GM19328 (cell line): ENCODE measurements around the gene ZBTB7C.

ENCODE experiments used
- ATAC-seq: cut with Tn5 transposase; IDR thresholded peaks from one replicate; pipeline ENCODE4 v1.9.1; 2021; ENCODE audit warnings: mild to moderate bottlenecking, moderate library complexity; ENCODE audit not compliant: unreplicated experiment

ZBTB7C gene

DNA sequence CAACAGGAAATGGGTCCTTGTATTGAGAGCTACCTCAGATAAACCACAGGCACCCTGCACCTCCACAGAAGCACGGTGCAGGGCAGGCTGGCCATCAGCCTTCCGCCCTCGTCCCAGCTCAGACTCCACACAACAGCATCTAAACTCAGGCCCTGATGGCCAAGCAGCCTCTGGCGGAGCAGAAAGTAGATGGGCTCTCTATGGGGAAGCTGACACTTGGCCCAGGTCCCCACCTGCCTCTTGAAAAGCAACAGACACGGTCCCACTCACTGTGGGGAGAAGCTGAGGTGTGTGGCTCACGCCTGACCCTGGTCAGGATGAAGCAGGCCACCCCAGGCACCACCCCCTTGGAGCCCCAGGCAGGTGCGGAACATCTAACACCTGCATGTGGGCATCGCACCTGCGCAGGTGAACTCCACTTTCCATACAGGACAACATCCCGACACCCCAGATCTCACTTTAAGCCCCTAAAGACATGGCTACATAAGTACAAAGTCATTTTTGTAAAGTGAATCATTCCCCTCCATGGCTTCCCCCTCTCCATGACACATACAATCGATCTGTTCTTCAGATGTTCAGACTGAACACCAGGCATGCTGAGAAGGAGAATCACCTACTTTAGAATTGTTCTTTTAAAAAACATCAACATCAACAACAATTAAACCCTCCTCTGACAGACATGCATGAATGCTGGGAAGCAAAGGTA, 208.4 kb downstream of the ZBTB7C start:
- ATAC-seq: no peak

DNA sequence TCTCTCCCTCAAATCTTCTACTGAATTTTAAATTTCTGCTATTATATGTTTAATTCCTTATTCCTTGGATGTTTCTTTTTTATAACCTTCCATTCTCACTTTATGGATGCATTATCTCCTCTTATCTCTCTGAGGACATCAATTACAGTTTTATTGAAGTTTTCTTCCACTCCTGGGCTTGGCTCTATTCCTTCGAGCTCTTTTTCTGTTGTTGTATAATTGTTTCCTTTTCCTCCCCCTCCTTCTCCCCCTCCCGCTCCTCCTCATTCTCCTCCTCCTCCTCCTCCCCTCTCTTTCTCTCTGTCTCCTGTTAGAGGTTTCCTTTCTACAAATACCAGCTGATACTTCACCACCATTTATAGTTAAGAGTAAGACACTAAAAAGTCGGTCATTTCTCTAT, 209.8 kb downstream of the ZBTB7C start:
- no peak for ATAC-seq

DNA sequence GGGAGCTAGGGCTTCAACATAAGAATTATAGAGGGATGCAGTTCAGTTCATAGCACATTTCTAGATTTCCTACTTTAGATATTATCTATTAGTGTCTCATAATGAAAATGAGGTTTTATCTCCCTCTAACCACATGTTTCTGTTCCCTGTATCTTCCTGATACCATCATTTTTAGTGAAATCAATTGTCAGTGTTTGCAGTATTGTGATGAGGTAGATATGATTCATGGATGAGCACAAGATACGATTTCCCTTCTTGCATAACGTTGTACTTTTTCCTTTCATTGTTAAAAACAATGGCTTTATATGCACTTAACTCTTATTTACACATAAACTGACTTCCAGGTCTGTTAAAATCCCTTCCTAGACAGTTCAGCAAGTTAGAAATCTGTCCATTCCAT, 211.4 kb downstream of the ZBTB7C start:
- no peak for ATAC-seq

DNA sequence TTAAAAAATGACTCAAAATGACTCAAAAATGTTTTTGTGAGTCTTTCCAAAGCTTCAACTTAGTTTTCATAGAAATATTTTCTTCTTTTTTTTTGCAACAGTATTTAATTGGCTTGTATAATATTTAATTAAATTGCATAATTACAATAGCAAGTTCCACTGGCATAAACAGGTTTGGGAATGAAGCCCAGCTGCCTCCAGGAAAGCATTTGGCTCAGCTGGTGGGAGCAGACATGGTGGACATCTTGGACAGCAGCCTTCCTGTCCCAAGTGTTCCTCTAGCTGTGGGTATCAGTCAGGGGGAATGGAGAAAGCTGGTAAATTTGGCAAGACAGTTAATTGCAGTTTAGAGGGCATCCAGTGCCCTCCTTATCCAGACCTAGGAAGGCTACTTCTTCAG, 213.4 kb downstream of the ZBTB7C start:
- no peak for ATAC-seq

DNA sequence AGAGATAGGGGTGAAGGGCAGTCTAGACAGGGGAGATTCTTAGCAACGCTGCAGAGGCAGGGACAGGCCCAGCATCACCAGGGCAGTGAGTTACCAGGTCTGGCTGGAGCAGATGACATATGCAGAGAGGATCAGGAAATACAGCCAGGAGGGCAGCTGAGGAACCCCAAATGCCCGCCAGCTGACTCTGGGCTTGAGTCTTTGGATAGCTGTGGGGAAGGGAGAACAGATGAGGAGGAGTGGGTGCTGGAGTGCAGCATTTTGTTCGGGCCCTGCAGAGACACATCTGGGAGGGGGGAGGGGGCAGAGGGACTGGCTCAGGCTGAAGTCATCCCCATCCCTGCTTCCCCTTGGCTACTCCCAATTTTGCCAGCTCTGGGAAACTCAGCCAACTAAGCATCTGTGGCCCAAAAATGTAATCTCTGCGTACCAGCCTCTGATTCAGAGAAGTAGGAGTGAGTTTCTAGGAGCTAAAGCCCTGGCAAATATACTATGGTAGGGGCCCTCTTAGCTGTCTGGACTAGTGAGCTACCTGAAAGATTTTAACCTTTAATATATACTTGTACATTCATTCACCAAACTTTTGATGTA, 214.5 kb downstream of the ZBTB7C start:
- ATAC-seq: no peak

DNA sequence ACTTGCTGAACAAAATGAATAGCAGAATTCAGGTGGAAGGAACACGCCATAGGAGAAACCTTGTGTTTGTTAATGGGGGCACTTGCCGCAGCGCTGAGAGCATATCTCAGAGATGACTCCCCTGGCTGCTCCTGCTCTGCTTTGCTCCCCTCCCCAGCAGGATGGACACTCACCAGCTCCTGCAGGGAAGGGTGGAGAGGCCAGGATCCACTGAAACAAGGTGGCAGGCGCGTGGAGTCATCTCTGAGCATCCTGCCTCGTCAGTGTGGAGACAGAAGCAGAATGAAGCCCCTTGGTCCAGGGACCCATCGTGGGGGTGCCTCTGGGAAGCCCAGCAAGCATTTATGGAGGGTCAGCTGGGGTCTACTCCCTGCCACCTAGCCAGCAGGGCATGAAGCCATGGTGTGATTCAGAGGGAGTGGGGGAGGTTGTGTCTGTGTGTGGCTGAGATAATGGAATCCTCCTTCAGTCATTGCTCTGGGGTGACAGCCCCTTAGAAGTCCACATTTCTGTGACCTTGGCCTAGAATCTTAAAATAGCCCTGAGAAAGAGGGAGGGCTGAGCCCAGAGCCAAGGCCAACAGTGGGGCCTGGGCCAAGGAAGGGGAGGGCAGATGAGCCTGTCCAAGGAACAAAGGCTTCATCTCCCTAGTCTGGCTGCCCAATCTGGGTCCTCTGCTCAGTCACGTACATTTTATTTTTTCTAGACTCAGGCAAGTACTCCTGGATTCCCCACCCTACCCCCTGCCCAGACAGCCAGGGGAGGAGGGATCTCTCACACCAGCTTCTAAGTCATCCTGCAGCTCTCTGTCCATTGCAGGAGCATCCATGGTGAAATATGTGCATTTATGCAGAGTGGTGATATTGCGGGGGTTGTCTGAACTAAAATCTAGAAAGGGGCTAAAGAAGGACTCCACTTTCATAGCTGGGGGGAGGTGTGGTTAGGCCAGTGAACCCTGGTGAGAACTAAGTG, 215.4 kb downstream of the ZBTB7C start:
- no peak for ATAC-seq

DNA sequence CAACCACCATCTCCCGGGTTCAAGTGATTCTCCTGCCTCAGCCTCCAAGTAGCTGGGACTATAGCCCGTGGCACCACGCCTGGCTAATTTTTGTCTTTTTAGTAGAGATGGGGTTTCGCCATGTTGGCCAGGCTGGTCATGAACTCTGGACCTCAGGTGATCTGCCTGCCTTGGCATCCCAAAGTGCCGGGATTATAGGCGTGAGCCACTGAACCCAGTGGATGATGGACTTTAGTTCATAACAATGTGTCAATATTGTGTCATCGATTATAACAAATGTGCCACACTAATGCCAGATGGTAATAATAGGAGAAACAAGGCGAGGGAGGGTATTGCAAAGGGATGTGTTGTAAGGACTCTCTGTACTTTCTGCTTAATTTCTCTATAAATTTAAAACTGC, 216.6 kb downstream of the ZBTB7C start:
- ATAC-seq: no peak

DNA sequence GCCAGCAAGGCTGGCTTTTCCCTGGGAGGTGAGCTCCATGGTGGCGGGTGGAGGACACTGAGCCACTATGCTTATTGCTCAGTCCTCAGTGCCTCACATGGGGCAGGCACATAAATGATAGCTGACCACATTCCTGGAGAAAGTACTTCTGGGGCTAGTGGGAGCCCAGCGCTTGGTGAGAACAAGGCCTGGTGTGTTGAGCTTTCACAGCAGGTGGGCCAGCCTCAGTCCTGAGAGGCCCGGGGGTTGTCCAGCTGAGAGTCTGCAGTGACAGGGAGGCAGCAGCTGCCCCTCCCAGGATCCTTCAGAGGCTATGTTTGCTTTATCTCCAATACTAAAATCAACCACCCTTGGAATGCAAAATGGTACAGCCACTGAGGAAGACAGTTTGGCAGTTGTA, 217.7 kb downstream of the ZBTB7C start:
- ATAC-seq: no peak

DNA sequence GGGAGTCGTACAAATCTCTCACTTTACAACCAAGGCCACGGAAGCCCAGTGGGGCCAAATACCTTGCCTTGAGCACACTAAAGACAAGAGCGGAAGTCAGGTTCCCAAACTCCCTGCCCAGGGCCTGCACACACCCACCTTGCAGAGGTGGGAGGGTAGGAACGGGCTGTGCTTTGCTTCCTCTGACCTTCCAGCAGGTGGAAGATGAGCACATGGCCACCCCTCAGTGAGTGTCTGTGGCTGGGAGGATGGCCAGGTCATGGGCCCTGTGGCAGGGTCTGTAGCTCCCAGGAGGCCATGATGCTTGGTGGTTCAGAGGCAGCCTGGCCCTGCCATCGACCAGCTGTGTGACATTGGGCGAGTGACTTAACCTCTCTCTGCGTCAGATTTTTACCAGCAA, 218.2 kb downstream of the ZBTB7C start:
- ATAC-seq: no peak

DNA sequence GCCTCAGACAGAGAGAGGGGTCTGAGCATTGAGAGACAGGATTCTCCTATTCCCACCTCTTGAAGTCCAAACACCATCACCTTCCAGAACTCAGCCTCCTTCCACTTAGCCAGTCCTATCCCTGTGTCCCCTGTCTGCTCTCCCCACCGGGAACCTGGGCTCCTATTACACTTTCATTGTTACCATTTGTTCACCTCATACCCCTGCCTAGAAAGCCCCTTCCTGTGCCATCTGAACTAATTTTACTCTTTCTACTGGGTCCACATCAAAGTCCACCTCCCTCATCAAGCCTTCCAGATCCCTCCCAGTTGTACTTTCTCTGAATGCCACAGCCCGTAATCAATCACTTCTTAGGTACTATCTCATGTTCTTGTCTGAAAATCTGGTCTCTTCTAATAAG, 220.6 kb downstream of the ZBTB7C start:
- no peak for ATAC-seq

DNA sequence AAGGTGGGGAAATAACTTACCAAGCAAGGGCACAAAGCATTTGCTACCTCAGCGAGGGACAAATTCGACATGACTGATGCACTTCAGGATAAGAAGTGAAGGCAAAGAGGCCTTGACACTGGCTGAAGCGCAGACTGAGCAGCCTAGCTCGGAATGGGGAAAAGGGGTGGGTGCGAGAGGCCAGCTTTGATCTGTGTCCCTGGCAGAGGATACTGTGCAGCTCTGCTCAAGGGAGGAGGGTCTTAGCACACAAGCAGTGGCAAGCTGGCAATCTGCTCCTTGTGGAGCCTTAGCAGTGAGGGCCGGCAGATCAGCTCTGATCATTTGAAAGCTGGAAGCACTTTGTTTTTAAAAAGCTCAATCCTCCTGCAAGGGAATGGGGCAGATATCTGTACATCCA, 222.3 kb downstream of the ZBTB7C start:
- ATAC-seq: no peak

DNA sequence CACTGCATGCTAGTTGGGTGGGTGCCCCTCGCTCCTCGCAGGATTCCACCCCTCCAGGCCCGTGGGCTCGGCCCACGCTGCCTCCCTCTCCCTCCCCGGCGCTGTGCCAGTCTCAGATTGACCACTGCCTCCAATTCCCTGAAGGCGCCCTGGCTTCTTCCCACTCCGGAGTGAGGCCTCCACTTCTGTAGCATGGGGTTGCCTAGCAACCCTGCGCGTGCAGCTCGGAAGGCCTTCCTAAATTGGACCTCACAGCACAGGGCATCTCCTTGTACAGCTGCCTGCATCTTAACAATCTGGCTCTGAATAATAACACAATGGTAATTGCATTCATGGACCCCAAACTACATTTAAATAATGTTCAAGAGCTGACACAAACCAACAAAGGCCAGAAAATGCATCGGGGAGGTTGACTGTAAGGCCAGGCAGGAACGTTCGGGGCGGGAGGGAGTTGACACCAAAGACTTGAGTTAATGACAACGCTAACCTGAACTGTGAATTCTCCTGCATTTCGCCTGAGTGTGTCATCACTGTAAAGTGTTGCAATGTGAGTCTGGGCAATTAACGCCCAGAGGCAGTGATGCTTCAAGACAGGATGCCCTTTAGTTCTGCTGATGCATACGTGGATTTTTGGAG, 222.9 kb downstream of the ZBTB7C start:
- no peak for ATAC-seq

DNA sequence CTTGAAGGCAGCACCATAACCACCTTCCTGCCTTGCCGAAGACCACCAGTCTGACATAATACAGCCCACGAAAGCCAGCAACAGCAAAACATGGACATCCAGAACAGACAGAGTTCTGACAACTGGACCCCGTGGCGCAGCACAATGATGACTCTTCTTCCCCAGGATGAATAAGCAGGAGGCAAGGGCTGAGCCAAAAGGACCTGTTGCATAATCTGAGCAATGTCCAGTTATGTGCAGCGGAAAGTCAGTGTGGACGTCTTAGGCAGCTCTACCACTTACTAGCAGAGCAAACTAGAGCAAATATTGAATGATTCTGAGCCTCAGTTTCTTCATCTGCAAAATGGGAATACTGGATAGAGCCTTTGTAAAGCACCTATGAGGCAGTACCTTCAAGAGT, 225.1 kb downstream of the ZBTB7C start:
- no peak for ATAC-seq

DNA sequence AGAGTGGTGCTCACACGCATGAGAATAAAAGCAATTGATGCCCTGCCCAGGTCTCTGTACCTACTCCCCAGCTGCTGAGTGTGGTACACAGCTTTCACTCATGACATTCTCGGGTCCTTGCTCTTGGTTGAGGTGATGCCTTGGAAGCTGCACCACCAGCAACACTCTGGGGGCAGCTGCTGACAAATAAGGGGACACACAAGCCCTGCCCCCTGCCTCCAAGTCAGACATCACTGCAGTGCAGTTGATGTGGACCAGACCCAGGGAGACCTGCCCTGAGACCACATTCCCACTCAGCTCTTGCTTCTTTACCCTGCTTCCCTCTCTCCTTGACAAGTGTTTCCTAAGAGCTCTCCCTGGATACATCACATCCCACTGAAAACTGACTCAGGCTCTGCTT, 225.6 kb downstream of the ZBTB7C start:
- no peak for ATAC-seq

DNA sequence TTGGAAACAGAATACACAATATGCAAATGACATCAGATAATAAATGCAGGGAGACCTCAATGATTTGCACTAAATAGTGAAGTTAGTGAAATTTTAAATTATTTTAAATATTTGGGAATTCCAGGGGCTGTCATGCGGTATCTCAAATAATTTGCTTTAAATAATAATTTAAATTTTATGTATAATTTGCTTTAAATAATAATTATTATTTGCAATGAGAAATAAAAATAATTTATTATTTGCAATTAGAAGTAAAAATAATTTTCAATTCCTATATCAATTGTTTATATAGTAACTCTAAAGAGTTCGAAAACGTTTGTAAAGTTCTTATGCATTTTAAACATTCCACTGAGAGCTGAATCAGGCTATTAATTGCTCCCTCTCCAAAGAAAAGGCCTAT, 226.4 kb downstream of the ZBTB7C start:
- ATAC-seq: no peak

DNA sequence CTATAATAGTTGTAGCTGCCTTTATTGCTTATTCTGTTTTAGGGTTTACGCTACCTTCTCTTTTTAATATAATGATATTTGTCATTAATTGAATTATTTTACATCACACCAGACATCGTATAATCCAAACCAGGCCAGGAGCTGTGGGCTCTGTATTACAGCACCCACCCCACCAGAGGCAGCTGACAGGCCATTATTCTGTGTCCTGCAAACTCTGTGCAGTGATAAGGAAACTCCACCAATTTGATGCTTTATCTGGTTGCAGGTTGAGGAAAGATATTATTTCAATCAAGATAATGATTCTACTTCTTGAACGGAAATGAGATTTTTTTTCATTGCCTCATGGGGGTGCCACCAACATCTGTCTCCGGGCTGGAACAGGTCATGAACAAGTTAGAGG, 227.3 kb downstream of the ZBTB7C start:
- no peak for ATAC-seq

DNA sequence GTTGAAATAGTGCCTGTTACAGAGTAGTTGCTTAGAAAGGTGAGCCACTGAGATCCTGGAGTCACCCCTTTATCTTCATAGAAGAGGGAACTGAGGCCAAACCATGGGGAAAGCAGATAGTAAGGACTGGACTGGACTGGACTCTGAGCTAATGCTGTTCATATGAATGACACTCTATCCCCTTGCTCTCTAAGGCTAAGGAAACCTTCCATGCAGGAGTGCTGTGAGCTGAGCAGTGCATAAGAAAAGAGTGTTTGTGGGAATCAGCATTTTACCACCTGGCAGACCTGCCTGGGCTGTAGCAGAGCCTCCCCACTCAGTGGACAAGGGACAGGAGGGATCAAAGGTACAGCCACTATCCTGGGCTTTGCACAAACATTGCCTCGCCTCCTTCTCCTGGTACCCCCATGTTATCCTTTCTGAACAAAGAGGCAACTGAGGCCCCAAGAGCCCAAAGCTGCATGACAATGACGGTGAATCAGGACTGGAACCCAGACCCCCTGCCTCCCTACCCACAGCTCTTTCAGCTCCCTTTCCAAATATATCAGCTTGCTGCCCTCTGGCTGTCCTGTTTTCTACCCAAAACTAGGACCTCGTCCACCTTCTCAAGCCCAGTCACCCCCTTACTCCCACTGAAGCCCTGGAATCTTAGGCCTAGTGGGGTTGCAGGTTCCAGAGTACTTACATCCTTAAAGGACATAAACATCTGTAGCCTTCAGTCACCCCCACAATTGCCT, 227.9 kb downstream of the ZBTB7C start:
- ATAC-seq: no peak

DNA sequence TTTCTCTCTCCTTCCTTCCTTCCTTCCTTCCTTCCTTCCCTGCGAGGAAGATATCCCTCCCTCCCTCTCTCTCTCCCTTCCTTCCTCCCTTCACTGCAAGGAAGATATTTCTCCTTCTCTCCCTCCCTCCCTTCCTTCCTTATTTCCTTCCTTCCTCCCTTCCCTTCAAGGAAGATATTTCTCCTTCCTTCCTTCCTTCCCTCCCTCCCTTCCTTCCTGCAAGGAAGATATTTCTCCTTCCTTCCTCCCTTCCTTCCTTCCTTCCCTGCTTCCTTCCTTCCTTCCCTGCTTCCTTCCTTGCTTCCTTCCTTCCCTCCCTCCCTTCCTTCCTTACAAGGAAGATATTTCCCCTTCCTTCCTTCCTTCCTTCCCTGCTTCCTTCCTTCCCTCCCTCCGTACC, 229.5 kb downstream of the ZBTB7C start:
- no peak for ATAC-seq

DNA sequence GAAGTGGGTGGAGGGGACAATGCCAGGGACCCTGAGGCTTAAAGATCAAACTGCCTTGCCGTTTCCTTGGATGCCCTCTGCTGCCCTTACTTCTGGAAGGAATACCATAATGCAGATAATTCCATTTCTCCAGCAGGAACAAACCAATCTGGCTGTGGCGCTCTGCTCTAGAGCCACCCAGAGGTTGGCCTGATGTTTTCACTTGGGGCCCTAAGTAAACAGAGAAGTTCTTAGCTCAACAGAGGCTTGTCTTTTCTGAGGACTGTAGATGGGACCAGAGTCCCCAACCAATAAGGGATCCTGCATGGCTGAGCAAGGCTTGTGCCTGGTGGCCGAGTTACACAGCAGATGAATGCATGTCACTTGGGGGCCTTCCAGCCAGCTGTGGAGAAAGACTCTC, 230.2 kb downstream of the ZBTB7C start:
- no peak for ATAC-seq

DNA sequence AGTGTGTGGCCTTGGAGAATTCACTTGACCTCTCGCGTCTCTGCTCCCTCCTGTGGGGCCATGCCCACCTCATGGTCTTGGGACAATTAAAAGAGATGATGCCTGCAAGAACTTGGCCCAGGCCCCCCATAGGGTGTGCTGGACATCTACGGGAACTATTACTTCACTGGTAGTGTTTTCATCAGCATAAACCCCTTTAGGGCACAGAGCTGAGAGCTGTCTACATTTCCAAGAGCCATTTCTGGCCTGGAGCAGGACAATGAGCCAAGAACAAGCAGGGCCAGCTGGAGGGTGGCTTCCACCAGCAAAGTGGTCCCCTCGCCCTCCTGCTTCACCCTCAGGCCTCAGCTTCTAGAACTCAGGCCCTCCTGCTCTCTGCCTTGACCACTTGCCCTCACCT, 232.3 kb downstream of the ZBTB7C start:
- ATAC-seq: no peak

DNA sequence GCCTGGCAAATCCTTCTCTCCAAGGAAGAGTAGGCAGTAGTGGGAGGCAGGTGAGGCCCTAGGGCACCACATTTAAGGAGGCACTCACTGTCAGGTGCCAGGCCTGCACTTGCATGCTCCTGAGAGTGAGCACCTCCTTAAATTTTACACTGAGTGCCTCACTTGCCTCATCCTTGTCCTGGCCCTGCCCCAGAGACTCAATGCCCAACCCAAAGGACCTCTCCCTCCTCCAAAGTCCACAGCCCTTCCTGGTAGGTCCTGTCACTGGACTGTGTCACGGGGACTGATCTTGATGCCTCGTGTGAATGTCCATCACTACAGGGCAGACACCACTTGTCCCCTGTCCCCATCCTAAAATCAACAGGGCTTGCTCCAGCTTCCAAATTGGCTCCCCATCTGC, 235.6 kb downstream of the ZBTB7C start:
- no peak for ATAC-seq
